Suprapubic skin (tissue), 4 donors: ENCODE data around the gene ST6GALNAC4. TPM values are rescaled to one million over a fixed set of nuclear protein-coding genes. Genes with fewer than 3 reads are reported as not detected.

Experiments
- DNase-seq, 2 donors: peaks; one replicate each; pipeline ENCODE4 v3.0.0-alpha.2; 2019; ENCODE audit warnings: low spot score in 2 of 2
- H3K27ac ChIP-seq: fragments of 200-600 bp; sonication (generic); one replicate; pipeline ENCODE4 v1.5.1; 2019
- H3K27me3 ChIP-seq: fragments of 200-600 bp; sonication (generic); one replicate; pipeline ENCODE4 v1.5.1; 2019
- H3K36me3 ChIP-seq: fragments of 200-600 bp; sonication (generic); one replicate; pipeline ENCODE4 v1.5.1; 2019
- H3K4me1 ChIP-seq: fragments of 200-600 bp; sonication (generic); one replicate; pipeline ENCODE4 v1.5.1; 2019
- H3K4me3 ChIP-seq: fragments of 200-600 bp; sonication (generic); one replicate; pipeline ENCODE4 v1.5.1; 2019; ENCODE audit warnings: mild to moderate bottlenecking
- H3K9me3 ChIP-seq: fragments of 200-600 bp; sonication (generic); one replicate; pipeline ENCODE4 v1.5.1; 2019
- CTCF ChIP-seq, 2 donors: fragments of 200-600 bp in 1 of 2; fragments of 450-650 bp in 1 of 2; sonication (generic) in 1 of 2; IDR thresholded peaks; one replicate each; pipeline ENCODE4 v1.5.1; 2016 to 2019; ENCODE audit warnings: antibody characterized with exemption in 2 of 2, mild to moderate bottlenecking in 1 of 2, moderate library complexity in 1 of 2
- EP300 ChIP-seq: sonication (generic); formaldehyde crosslinking; IDR thresholded peaks from one replicate; pipeline ENCODE4 v1.6.1; 2017; ENCODE audit warnings: antibody characterized with exemption
- POLR2A ChIP-seq, 2 donors: fragments of 450-650 bp; IDR thresholded peaks; one replicate each; pipeline ENCODE4 v1.6.1; 2017; ENCODE audit warnings: antibody characterized with exemption in 2 of 2, mild to moderate bottlenecking in 2 of 2, moderate library complexity in 2 of 2
- POLR2AphosphoS5 ChIP-seq, 3 donors: sonication (generic); formaldehyde crosslinking; IDR thresholded peaks; one replicate each; pipeline ENCODE4 v1.6.1; 2017; ENCODE audit warnings: antibody characterized with exemption in 3 of 3
- WGBS: methylation state at CpG from one replicate; pipeline ENCODE4 v1.1.5; 2018; 5-methylcytosine and 5-hydroxymethylcytosine counted together
- total RNA-seq, 4 donors: library from RNA; depleted of rRNA; stranded (reverse); fragments of >200 nt; gene quantifications; one replicate each; pipeline ENCODE4 v1.1.0, GENCODE V29; 2016

ST6GALNAC4 gene
- total RNA-seq, 4 donors from 2014 or later, result 14.6 to 25.2 (median 20.2) TPM

DNA sequence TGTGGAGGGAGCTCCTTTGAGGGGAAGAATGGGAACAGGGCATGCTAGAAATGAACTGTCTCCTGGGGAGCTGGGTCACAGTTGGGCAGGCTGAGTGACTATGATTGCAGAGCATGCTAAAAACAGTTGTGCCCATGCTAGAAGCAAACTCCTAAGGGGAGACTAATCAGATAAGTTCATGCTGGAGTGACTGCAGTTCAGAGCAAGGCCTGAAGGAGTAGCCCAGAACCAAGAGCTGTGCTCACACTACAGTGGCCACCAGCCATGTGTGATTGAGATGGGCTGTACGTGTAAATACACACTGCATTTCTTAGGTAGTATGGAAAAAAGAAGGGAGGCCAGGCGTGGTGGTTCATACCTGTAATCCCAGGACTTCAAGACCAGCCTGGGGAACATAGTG is 29.0 kb downstream of the ST6GALNAC4 start:
- peaks cover 75% of the 10 kb centered on the region for H3K36me3 ChIP-seq
- no peak for DNase-seq

DNA sequence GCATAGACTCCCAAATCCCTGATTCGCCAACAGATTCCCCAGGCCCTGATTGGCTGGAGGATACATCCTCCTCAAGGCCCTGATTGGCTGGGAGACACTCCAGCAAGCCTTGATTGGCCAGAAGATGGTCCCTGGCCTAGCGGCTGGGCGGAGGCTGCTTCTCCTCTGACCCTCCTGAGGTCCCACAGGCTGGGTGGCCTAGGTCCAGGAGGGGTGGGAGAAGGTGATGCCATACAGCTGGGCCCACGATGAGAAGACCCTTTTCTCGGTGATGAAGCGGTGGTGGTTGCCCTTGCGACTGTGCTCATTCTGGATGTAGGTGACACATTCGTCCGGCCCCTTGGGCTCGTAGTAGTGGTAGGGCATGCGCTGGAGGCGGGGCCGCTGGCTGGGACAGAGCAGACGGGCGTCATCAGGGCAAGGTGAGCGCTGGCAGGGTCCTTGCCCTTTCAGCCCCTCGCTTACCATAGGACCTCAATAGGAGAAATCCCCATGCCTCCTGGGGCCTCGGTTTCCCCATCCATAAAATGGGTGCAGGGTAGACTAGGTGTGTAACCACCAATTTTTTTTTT is 30.4 kb downstream of the ST6GALNAC4 start:
- Histone ChIP-seq H3K36me3 (peaks cover 63% of the 10 kb centered on the region), H3K27ac (no peak overlapping the region), H3K4me1 (peaks cover 10% of the 10 kb centered on the region), H3K27me3 (no peaks in the 10 kb centered on the region), H3K9me3 (no peaks in the 10 kb centered on the region), H3K4me3 (no peak overlapping the region)
- no peak for TF ChIP-seq CTCF (IDR thresholded peaks at IDR 0.05)
- no peak for TF ChIP-seq EP300
- TF ChIP-seq POLR2AphosphoS5 (IDR thresholded peaks at IDR 0.05), result no peak
- TF ChIP-seq POLR2A (IDR thresholded peaks at IDR 0.05), result no peak
- WGBS, result 98% methylated on average over 16 of the region's 18 CpGs
- DNase-seq, result peak in 1 of 2 donors; percentile 58

More for the DNA sequence above, 29.0 kb downstream of the ST6GALNAC4 start:
- Histone ChIP-seq H3K4me3 (no peak overlapping the region), H3K27me3 (no peaks in the 10 kb centered on the region), H3K9me3 (peaks cover 2% of the 10 kb centered on the region), H3K4me1 (peaks cover 10% of the 10 kb centered on the region), H3K27ac (no peak overlapping the region)
- TF ChIP-seq POLR2A (IDR thresholded peaks at IDR 0.05) (no peak), CTCF (IDR thresholded peaks at IDR 0.05) (no peak), POLR2AphosphoS5 (IDR thresholded peaks at IDR 0.05) (no peak), EP300 (no peak)
- WGBS, result 77% methylated on average over 2 of the region's 2 CpGs

DNA sequence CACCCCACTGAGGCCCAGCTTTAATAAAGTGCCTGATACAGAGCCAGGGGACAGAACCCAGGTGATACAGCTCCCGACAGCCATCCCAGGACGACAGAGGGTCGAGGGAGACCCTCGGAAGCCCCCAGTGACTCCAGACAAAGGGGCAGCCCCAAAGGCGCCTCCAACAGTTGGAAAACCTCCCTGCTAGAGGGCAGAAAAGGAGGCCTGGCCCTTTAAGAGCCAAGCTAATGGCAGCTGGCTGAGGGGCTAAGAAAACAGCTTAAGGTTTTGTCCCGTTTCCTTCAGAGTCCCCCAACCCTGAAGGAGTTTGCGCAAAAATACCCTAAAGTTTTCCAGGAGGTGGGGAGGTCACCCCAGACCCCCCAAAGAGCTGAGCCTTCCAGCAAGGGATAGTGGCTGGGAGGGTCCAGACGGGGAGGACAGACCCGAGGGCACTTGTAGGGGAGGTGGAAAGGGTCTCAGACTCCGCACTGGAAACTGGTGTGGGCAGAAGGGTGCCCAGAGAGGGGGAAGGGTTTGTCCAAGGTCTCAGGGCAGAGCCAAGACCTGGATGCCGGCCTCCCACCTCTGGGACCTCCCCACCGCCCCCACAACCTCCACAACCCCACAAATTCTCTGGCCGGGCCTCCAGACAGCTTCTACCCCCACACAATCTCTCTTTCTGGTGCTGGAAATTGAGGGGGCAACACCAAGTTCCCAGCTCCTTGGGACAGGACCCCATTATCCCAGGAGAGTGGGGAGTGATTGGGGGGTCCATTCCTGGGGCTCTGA is 31.1 kb downstream of the ST6GALNAC4 start:
- WGBS, result 74% methylated on average over 12 of the region's 13 CpGs
- no peak overlapping the region for H3K4me3 ChIP-seq
- peaks cover 10% of the 10 kb centered on the region for H3K4me1 ChIP-seq
- TF ChIP-seq CTCF (IDR thresholded peaks at IDR 0.05) (no peak), POLR2AphosphoS5 (IDR thresholded peaks at IDR 0.05) (no peak), EP300 (no peak), POLR2A (IDR thresholded peaks at IDR 0.05) (no peak)
- no peaks in the 10 kb centered on the region for H3K27me3 ChIP-seq
- H3K36me3 ChIP-seq, result peaks cover 56% of the 10 kb centered on the region
- H3K27ac ChIP-seq, result no peak overlapping the region
- H3K9me3 ChIP-seq, result no peaks in the 10 kb centered on the region
- DNase-seq, result no peak

- WGBS, result 92% methylated on average over 15 of the region's 15 CpGs
Measured at GRCh38 chr9:127884976-127885490, 31.8 kb downstream of the ST6GALNAC4 start.

More at GRCh38 chr9:127884976-127885490, 31.8 kb downstream of the ST6GALNAC4 start:
- Histone ChIP-seq H3K36me3 (peaks cover 50% of the 10 kb centered on the region), H3K4me3 (no peak overlapping the region), H3K27me3 (no peaks in the 10 kb centered on the region), H3K4me1 (peaks cover 10% of the 10 kb centered on the region), H3K27ac (peak overlapping the region; percentile 18), H3K9me3 (no peaks in the 10 kb centered on the region)
- no peak for DNase-seq
- no peak for TF ChIP-seq CTCF (IDR thresholded peaks at IDR 0.05)
- TF ChIP-seq POLR2A (IDR thresholded peaks at IDR 0.05), result no peak
- no peak for TF ChIP-seq EP300
- TF ChIP-seq POLR2AphosphoS5 (IDR thresholded peaks at IDR 0.05), result no peak
